HepG2 (cell line): ENCODE measurements around the gene TBC1D2B. TPM values are rescaled to one million over a fixed set of nuclear protein-coding genes. Genes with fewer than 3 reads are reported as not detected.

ENCODE experiments used
- ATAC-seq: fragments of 200-7000 bp; cut with Tn5 transposase; 3 replicates; pipeline ENCODE4 v1.9.1; 2020; ENCODE audit warnings: mild to moderate bottlenecking, moderate library complexity
- BruUV-seq: library from RNA; stranded (reverse); fragments of 400-500 nt; replicated peaks from 2 replicates; lab custom pipeline; 2021; lab: Mats Ljungman, UMichigan
- CTCF ChIA-PET: fragments of 300-600 bp; formaldehyde crosslinking; extraction: SDS; loops from one replicate; lab custom pipeline; 2021; ENCODE audit warnings: low total read pairs, inconsistent platforms, low intra/inter-chr PET ratio; lab: Yijun Ruan, JAX
- POLR2A ChIA-PET: fragments of 350-600 bp; sonication (Branson Sonifier 250); formaldehyde crosslinking; loops from one replicate; lab custom pipeline; 2020; ENCODE audit warnings: antibody characterized with exemption, inconsistent platforms; lab: Yijun Ruan, JAX
- DNase-seq: peaks from one replicate; pipeline ENCODE4 v3.0.0-alpha.2; 2015; ENCODE audit warnings: low spot score
- FAIRE-seq: peaks from 3 replicates; lab custom pipeline; 2011; peaks lifted over from hg19 to GRCh38; lab: Jason Lieb, UNC
- H2AFZ ChIP-seq: one replicate; pipeline ENCODE4 v1.6.1; 2011; ENCODE audit warnings: low read length, inconsistent platforms
- H3K27ac ChIP-seq: fragments of 300-600 bp; 3 replicates; pipeline ENCODE4 v1.8.0; 2011; ENCODE audit warnings: mixed run types, mild to moderate bottlenecking, mixed read lengths, low read length, inconsistent platforms; ENCODE audit not compliant: insufficient read depth; ENCODE audit errors: extremely low read length
- H3K27me3 ChIP-seq, 2 experiments: fragments of 200-600 bp in 1 of 2; 2 replicates in 1 of 2; 3 replicates in 1 of 2; pipeline versions ENCODE4 v1.6.0 to v1.8.0; 2011; ENCODE audit warnings: low read length in 2 of 2, mild to moderate bottlenecking in 2 of 2, moderate library complexity in 2 of 2, inconsistent platforms in 1 of 2; ENCODE audit not compliant: insufficient read depth in 2 of 2, control insufficient read depth in 1 of 2
- H3K36me3 ChIP-seq, 2 experiments: fragments of 200-600 bp in 1 of 2; replicated peaks in 1 of 2; 2 replicates in 1 of 2; 3 replicates in 1 of 2; pipeline versions ENCODE4 v1.5.1 to v1.8.0; 2011; ENCODE audit warnings: low read length in 2 of 2, inconsistent platforms in 1 of 2; ENCODE audit not compliant: insufficient read depth in 2 of 2, control insufficient read depth in 1 of 2
- H3K4me1 ChIP-seq: 2 replicates; pipeline ENCODE4 v1.5.1; 2012; ENCODE audit warnings: low read length, inconsistent platforms; ENCODE audit not compliant: insufficient read depth
- H3K4me2 ChIP-seq: 2 replicates; pipeline ENCODE4 v1.6.0; 2011; ENCODE audit warnings: low read depth, low read length, inconsistent platforms
- H3K4me3 ChIP-seq, 3 experiments: fragments of 200-600 bp in 1 of 3; sonication (generic), shearing (Covaris generic) in 1 of 3; replicated peaks in 1 of 3; 2 replicates each; pipeline ENCODE4 v1.5.1; 2011 to 2016; ENCODE audit warnings: low read length in 3 of 3, inconsistent platforms in 2 of 3, low read depth in 2 of 3, mild to moderate bottlenecking in 2 of 3, control low read depth in 1 of 3, mixed read lengths in 1 of 3; ENCODE audit not compliant: insufficient read depth in 1 of 3
- H3K79me2 ChIP-seq: one replicate; pipeline ENCODE4 v1.6.1; 2011; ENCODE audit warnings: low read length, inconsistent platforms; ENCODE audit not compliant: insufficient read depth
- H3K9ac ChIP-seq: 2 replicates; pipeline ENCODE4 v1.6.0; 2011; ENCODE audit warnings: mild to moderate bottlenecking, low read depth, low read length, inconsistent platforms; ENCODE audit not compliant: insufficient read depth
- H3K9me3 ChIP-seq: 2 replicates; pipeline ENCODE4 v1.5.1; 2012; ENCODE audit warnings: mild to moderate bottlenecking, low read length
- H4K20me1 ChIP-seq: 2 replicates; pipeline ENCODE4 v1.6.0; 2011; ENCODE audit warnings: inconsistent platforms, mild to moderate bottlenecking, low read length, moderate library complexity; ENCODE audit not compliant: insufficient read depth
- AGO2 ChIP-seq: fragments of 200-400 bp; formaldehyde crosslinking; optimal IDR thresholded peaks from 2 replicates; pipeline ENCODE3; 2017; ENCODE audit warnings: mild to moderate bottlenecking, low read depth, low read length, moderate library complexity
- ATF4 ChIP-seq, 2 experiments: fragments of 450-650 bp in 1 of 2; sonication (generic) in 1 of 2; formaldehyde crosslinking; IDR thresholded peaks; 2 replicates each; pipeline versions ENCODE4 v1.5.0 to v1.8.0; 2020 to 2022; ENCODE audit warnings: mild to moderate bottlenecking in 1 of 2, missing genetic modification reagents in 1 of 2
- FOXK2 ChIP-seq: fragments of 450-650 bp; IDR thresholded peaks from 2 replicates; pipeline ENCODE4 v1.6.1; 2016
- GTF2F1 ChIP-seq: fragments of 150-350 bp; IDR thresholded peaks from 2 replicates; pipeline ENCODE4 v1.6.1; 2014; ENCODE audit warnings: low read length
- HDAC2 ChIP-seq: sonication (generic); formaldehyde crosslinking; IDR thresholded peaks from 2 replicates; pipeline ENCODE4 v1.4.0; 2020; ENCODE audit warnings: missing genetic modification reagents
- HDAC6 ChIP-seq: fragments of 200-600 bp; sonication (generic); IDR thresholded peaks from 2 replicates; pipeline ENCODE4 v1.7.0; 2017; ENCODE audit warnings: mild to moderate bottlenecking, antibody characterized with exemption, low read length, low read depth
- KLF15 ChIP-seq: sonication (generic); formaldehyde crosslinking; IDR thresholded peaks from 2 replicates; pipeline ENCODE4 v1.8.1; 2023; ENCODE audit warnings: borderline replicate concordance, mild to moderate bottlenecking, inconsistent platforms, missing genetic modification reagents, mixed read lengths
- MXD1 ChIP-seq: sonication (generic); formaldehyde crosslinking; IDR thresholded peaks from 2 replicates; pipeline ENCODE4 v1.4.0; 2020; ENCODE audit warnings: mild to moderate bottlenecking, missing genetic modification reagents
- MXD4 ChIP-seq: IDR thresholded peaks from 2 replicates; pipeline ENCODE4 v1.6.1; 2016; ENCODE audit warnings: mild to moderate bottlenecking, missing biosample characterization, missing genetic modification reagents
- SP4 ChIP-seq: sonication (generic); formaldehyde crosslinking; IDR thresholded peaks from 2 replicates; pipeline ENCODE4 v1.8.1; 2023; ENCODE audit warnings: mild to moderate bottlenecking, missing genetic modification reagents
- TERF1 ChIP-seq: sonication (generic); formaldehyde crosslinking; IDR thresholded peaks from 2 replicates; pipeline ENCODE4 v1.8.0; 2022; ENCODE audit warnings: mild to moderate bottlenecking, missing genetic modification reagents, moderate library complexity
- TFDP2 ChIP-seq: sonication (generic); formaldehyde crosslinking; IDR thresholded peaks from 2 replicates; pipeline ENCODE4 v1.4.0; 2020; ENCODE audit warnings: missing genetic modification reagents
- U2AF2 ChIP-seq: fragments of 200-400 bp; formaldehyde crosslinking; IDR thresholded peaks from 2 replicates; pipeline ENCODE4 v1.6.1; 2017; ENCODE audit warnings: low read depth, mild to moderate bottlenecking, low read length
- ZBTB43 ChIP-seq: sonication (generic); formaldehyde crosslinking; conservative IDR thresholded peaks from 2 replicates; pipeline ENCODE4 v1.4.0; 2020; ENCODE audit warnings: missing genetic modification reagents
- ZFYVE20 ChIP-seq: sonication (generic); formaldehyde crosslinking; IDR thresholded peaks from 2 replicates; pipeline ENCODE4 v1.8.0; 2023; ENCODE audit warnings: low read depth, mild to moderate bottlenecking, moderate library complexity, missing genetic modification reagents, borderline replicate concordance
- ZKSCAN8 ChIP-seq: IDR thresholded peaks from 2 replicates; pipeline ENCODE4 v1.6.1; 2016; ENCODE audit warnings: borderline replicate concordance, missing genetic modification reagents, missing compliant biosample characterization
- ZNF160 ChIP-seq: sonication (generic); formaldehyde crosslinking; IDR thresholded peaks from 2 replicates; pipeline ENCODE4 v1.8.0; 2022; ENCODE audit warnings: mild to moderate bottlenecking, inconsistent platforms, missing genetic modification reagents
- ZNF468 ChIP-seq: sonication (generic); formaldehyde crosslinking; IDR thresholded peaks from 2 replicates; pipeline ENCODE4 v1.8.0; 2022; ENCODE audit warnings: mild to moderate bottlenecking, moderate library complexity, missing genetic modification reagents
- ZNF567 ChIP-seq: sonication (generic); formaldehyde crosslinking; IDR thresholded peaks from 2 replicates; pipeline ENCODE4 v1.8.1; 2023; ENCODE audit warnings: mild to moderate bottlenecking, missing genetic modification reagents, borderline replicate concordance
- WGBS: methylation state at CpG from one replicate; pipeline ENCODE4 v1.1.6; 2017; ENCODE audit warnings: low lambda C conversion rate; 5-methylcytosine and 5-hydroxymethylcytosine counted together
- in situ Hi-C: cut with HindIII; loops from 2 replicates; pipeline ENCODE4 v1.10.0; 2017; ENCODE audit warnings: low pct_unique_long_range_greater_than_20kb; ENCODE audit not compliant: extremely low pct_ligation_motif_present
- intact Hi-C: fragments of 100-400 bp; cut with micrococcal nuclease; formaldehyde crosslinking; loops from one replicate; pipeline ENCODE4 v1.10.0; 2022; ENCODE audit not compliant: unreplicated experiment
- polyA plus RNA-seq, 8 experiments: library from polyadenylated mRNA; depleted of rRNA in 3 of 8; stranded (reverse) in 7 of 8; unstranded in 1 of 8; fragments of >200 nt; fragmentation: Illumina TruSeq in 4 of 8; extraction: Trizol in 4 of 8; gene quantifications; 2 replicates each; pipeline versions ENCODE4 v1.2.1 to v1.2.3, GENCODE V29; 2011 to 2016; ENCODE audit warnings: low read depth in 4 of 8, missing spikeins in 1 of 8, mixed read lengths in 1 of 8; ENCODE audit not compliant: insufficient read depth in 1 of 8
- total RNA-seq, 5 experiments: library from RNA; depleted of rRNA; stranded (reverse); fragments of >200 nt; fragmentation: Illumina TruSeq; extraction: Trizol; gene quantifications; 2 replicates each; pipeline ENCODE4 v1.2.3, GENCODE V29; 2016; ENCODE audit warnings: low read depth in 1 of 5

TBC1D2B gene
- total and polyA plus RNA-seq, 2 of the 13 experiments (the other 11 are each of a cell fraction or from before 2014, with no cell fraction given) = 10.1 to 14.4 TPM

GRCh38 chr15:77967798-77968197 lies 109.7 kb downstream of the TBC1D2B start:
- Histone ChIP-seq H3K36me3 (no peaks in the 10 kb centered on the region), H3K27me3 (no peaks in the 10 kb centered on the region)
- no peak for DNase-seq
- TF ChIP-seq AGO2 = no peak
- no peak for TF ChIP-seq SP4 (CRISPR knock-in tag)
- no peak for TF ChIP-seq HDAC6
- no peak for TF ChIP-seq ZNF567 (CRISPR knock-in tag)
- TF ChIP-seq ATF4 (CRISPR knock-in tag; IDR thresholded peaks at IDR 0.05) = no peak
- no peak for TF ChIP-seq ZKSCAN8 (CRISPR knock-in tag)
- no peak for TF ChIP-seq MXD4 (CRISPR knock-in tag)
- no peak for TF ChIP-seq KLF15 (CRISPR knock-in tag)
- no peak for TF ChIP-seq HDAC2
- TF ChIP-seq ZBTB43 (CRISPR knock-in tag) = no peak
- TF ChIP-seq MXD1 (CRISPR knock-in tag) = no peak
- TF ChIP-seq U2AF2 = no peak
- TF ChIP-seq TFDP2 (CRISPR knock-in tag) = no peak
- no peak for TF ChIP-seq FOXK2
- TF ChIP-seq ZNF160 (CRISPR knock-in tag) = no peak
- no peak for TF ChIP-seq ZNF468
- TF ChIP-seq GTF2F1 = no peak
- TF ChIP-seq TERF1 (CRISPR knock-in tag) = no peak
- TF ChIP-seq ZFYVE20 (CRISPR knock-in tag) = no peak
- TF ChIP-seq, all 625 proteins: peak for 0
- Histone ChIP-seq H3K27ac (no peak overlapping the region), H3K4me1 (0 out of 2 replicates have a peak, but pooled peaks cover 7% of the 10 kb centered on the region), H2AFZ (no peak overlapping the region), H3K79me2 (no peaks in the 10 kb centered on the region), H3K4me3 (no peak overlapping the region), H3K9ac (no peak overlapping the region), H4K20me1 (no peaks in the 10 kb centered on the region), H3K4me2 (no peak overlapping the region), H3K9me3 (no peaks in the 10 kb centered on the region)
- POLR2A ChIA-PET = no interaction called here
- no peak for ATAC-seq
- intact Hi-C loops (loop anchor here (1.0 to 2.0 kb wide), 2 partner anchors 25 to 141 kb away; no protein-coding TSS in a partner anchor), in situ Hi-C loops (loop anchor here (25.0 kb wide), 1 partner anchor 270 kb away; the partner anchor contains the start of gene ACSBG1)
- CTCF ChIA-PET = interaction anchor here (1.1 kb wide), 1 partner anchor 141 kb away, joined by 7 read pairs; no protein-coding TSS in a partner anchor
- BruUV-seq = no TSS peak
- FAIRE-seq = no peak
- WGBS = 0% methylated on average over 1 of the region's 1 CpG
